ENCODE measurements around the gene AKAP1.

GRCh38 chr17:57154921-57155320 lies 69.9 kb downstream of the AKAP1 start:
- TF ChIP-seq, protein P1, sequence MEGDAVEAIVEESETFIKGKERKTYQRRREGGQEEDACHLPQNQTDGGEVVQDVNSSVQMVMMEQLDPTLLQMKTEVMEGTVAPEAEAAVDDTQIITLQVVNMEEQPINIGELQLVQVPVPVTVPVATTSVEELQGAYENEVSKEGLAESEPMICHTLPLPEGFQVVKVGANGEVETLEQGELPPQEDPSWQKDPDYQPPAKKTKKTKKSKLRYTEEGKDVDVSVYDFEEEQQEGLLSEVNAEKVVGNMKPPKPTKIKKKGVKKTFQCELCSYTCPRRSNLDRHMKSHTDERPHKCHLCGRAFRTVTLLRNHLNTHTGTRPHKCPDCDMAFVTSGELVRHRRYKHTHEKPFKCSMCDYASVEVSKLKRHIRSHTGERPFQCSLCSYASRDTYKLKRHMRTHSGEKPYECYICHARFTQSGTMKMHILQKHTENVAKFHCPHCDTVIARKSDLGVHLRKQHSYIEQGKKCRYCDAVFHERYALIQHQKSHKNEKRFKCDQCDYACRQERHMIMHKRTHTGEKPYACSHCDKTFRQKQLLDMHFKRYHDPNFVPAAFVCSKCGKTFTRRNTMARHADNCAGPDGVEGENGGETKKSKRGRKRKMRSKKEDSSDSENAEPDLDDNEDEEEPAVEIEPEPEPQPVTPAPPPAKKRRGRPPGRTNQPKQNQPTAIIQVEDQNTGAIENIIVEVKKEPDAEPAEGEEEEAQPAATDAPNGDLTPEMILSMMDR (IDR thresholded peaks at IDR 0.05; ENCODE audit: poor library complexity, severe bottlenecking): no peak
- no peak for TF ChIP-seq EP300 (conservative IDR thresholded peaks at IDR 0.05; ENCODE audit: poor library complexity, severe bottlenecking)
- TF ChIP-seq EZH2 (IDR thresholded peaks at IDR 0.05; ENCODE audit: borderline replicate concordance, insufficient read depth, low read length, poor library complexity, severe bottlenecking): no peak
- TF ChIP-seq SMC3 (conservative IDR thresholded peaks at IDR 0.05; ENCODE audit: poor library complexity): no peak
- TF ChIP-seq POLR2AphosphoS5 (IDR thresholded peaks at IDR 0.05): no peak
- TF ChIP-seq REST (IDR thresholded peaks at IDR 0.05; ENCODE audit: borderline replicate concordance): no peak
- no peak for TF ChIP-seq TAF1 (IDR thresholded peaks at IDR 0.05; ENCODE audit: low read depth)
